HG02981 (cell line): ENCODE results near the gene PJA1.

Experiments
- ATAC-seq: cut with Tn5 transposase; IDR thresholded peaks from one replicate; pipeline ENCODE4 v1.9.1; 2021; ENCODE audit warnings: mild to moderate bottlenecking, moderate library complexity; ENCODE audit not compliant: unreplicated experiment

The PJA1 gene

GRCh38 chrX:69165087-69165651, at the start of gene PJA1:
PJA1 (minus strand) TSS chrX:69165453; CDS start chrX:69163073, 2,380 bp downstream.
- peak; percentile 79 for ATAC-seq

- no peak for ATAC-seq
Measured at GRCh38 chrX:69214463-69214862, 49.2 kb upstream of the PJA1 start.

GRCh38 chrX:69211701-69212100, 46.4 kb upstream of the PJA1 start:
- ATAC-seq = no peak

- no peak for ATAC-seq
Measured at GRCh38 chrX:69210581-69210980, 45.3 kb upstream of the PJA1 start.

GRCh38 chrX:69207216-69207615, 42.0 kb upstream of the PJA1 start:
- ATAC-seq = no peak

GRCh38 chrX:69203638-69204037, 38.4 kb upstream of the PJA1 start:
- ATAC-seq = no peak

GRCh38 chrX:69197690-69198089, 32.4 kb upstream of the PJA1 start:
- ATAC-seq = no peak

- ATAC-seq = no peak
Measured at GRCh38 chrX:69196666-69197065, 31.4 kb upstream of the PJA1 start.

- ATAC-seq = no peak
Measured at GRCh38 chrX:69195810-69196209, 30.6 kb upstream of the PJA1 start.

GRCh38 chrX:69195192-69195591, 29.9 kb upstream of the PJA1 start:
- no peak for ATAC-seq

GRCh38 chrX:69192603-69193002, 27.4 kb upstream of the PJA1 start:
- ATAC-seq = no peak

GRCh38 chrX:69189576-69190371, 24.5 kb upstream of the PJA1 start:
- ATAC-seq = no peak

- ATAC-seq = no peak
Measured at GRCh38 chrX:69186651-69187050, 21.4 kb upstream of the PJA1 start.

GRCh38 chrX:69185886-69186285, 20.6 kb upstream of the PJA1 start:
- ATAC-seq = no peak

- no peak for ATAC-seq
Measured at GRCh38 chrX:69185141-69185540, 19.9 kb upstream of the PJA1 start.

- no peak for ATAC-seq
Measured at GRCh38 chrX:69182818-69183380, 17.6 kb upstream of the PJA1 start.

- no peak for ATAC-seq
Measured at GRCh38 chrX:69179380-69179911, 14.2 kb upstream of the PJA1 start.

- ATAC-seq = no peak
Measured at GRCh38 chrX:69178592-69178991, 13.3 kb upstream of the PJA1 start.

- no peak for ATAC-seq
Measured at GRCh38 chrX:69177511-69178162, 12.4 kb upstream of the PJA1 start.

- no peak for ATAC-seq
Measured at GRCh38 chrX:69176053-69176452, 10.8 kb upstream of the PJA1 start.

- no peak for ATAC-seq
Measured at GRCh38 chrX:69173906-69174305, 8.7 kb upstream of the PJA1 start.

- ATAC-seq = no peak
Measured at GRCh38 chrX:69172937-69173336, 7.7 kb upstream of the PJA1 start.
